Measurements from ENCODE around the gene IFI27L1. TPM values are rescaled to one million over a fixed set of nuclear protein-coding genes. Genes with fewer than 3 reads are reported as not detected.

The IFI27L1 gene
- polyA plus RNA-seq, 2 donors, result 11.2 to 29.8 TPM

- Histone ChIP-seq H3K27me3 (ENCODE audit: control insufficient read depth in 1 of 2, insufficient read depth in 2 of 2, low read length in 2 of 2) (no peaks in the 10 kb centered on the region), H3K4me1 (ENCODE audit: control insufficient read depth in 2 of 2, insufficient read depth in 2 of 2, low read length in 1 of 2) (no peaks in the 10 kb centered on the region), H3K27ac (ENCODE audit: low read depth in 2 of 2, low read length in 1 of 2) (no peak overlapping the region), H3K9me3 (ENCODE audit: control insufficient read depth in 2 of 2, insufficient read depth in 1 of 2, low read depth in 1 of 2, low read length in 1 of 2) (no peaks in the 10 kb centered on the region), H3K36me3 (ENCODE audit: control insufficient read depth in 2 of 2, insufficient read depth in 2 of 2, low read length in 1 of 2) (no peaks in the 10 kb centered on the region), H3K4me3 (ENCODE audit: low read depth in 1 of 2, low read length in 2 of 2) (no peak overlapping the region)
- 30 to 31% methylated on average over 18 of the region's 18 CpGs for WGBS, 2 donors
Observed at GRCh38 chr14:94136575-94137331, 55.6 kb downstream of the IFI27L1 start.

GRCh38 chr14:94138251-94138650 lies 57.1 kb downstream of the IFI27L1 start:
- Histone ChIP-seq H3K9me3 (ENCODE audit: control insufficient read depth in 2 of 2, insufficient read depth in 1 of 2, low read depth in 1 of 2, low read length in 1 of 2) (no peaks in the 10 kb centered on the region), H3K4me1 (ENCODE audit: control insufficient read depth in 2 of 2, insufficient read depth in 2 of 2, low read length in 1 of 2) (no peaks in the 10 kb centered on the region), H3K36me3 (ENCODE audit: control insufficient read depth in 2 of 2, insufficient read depth in 2 of 2, low read length in 1 of 2) (no peaks in the 10 kb centered on the region), H3K27ac (ENCODE audit: low read depth in 2 of 2, low read length in 1 of 2) (no peak overlapping the region), H3K27me3 (ENCODE audit: control insufficient read depth in 1 of 2, insufficient read depth in 2 of 2, low read length in 2 of 2) (no peaks in the 10 kb centered on the region), H3K4me3 (ENCODE audit: low read depth in 1 of 2, low read length in 2 of 2) (no peak overlapping the region)
- WGBS, 2 donors, result 88 to 89% methylated on average over 9 of the region's 9 CpGs

GRCh38 chr14:94139006-94139405 lies 57.9 kb downstream of the IFI27L1 start:
- no peaks in the 10 kb centered on the region for H3K27me3 ChIP-seq (ENCODE audit: control insufficient read depth in 1 of 2, insufficient read depth in 2 of 2, low read length in 2 of 2)
- no peak overlapping the region for H3K4me3 ChIP-seq (ENCODE audit: low read depth in 1 of 2, low read length in 2 of 2)
- no peaks in the 10 kb centered on the region for H3K9me3 ChIP-seq (ENCODE audit: control insufficient read depth in 2 of 2, insufficient read depth in 1 of 2, low read depth in 1 of 2, low read length in 1 of 2)
- 75 to 78% methylated on average over 5 of the region's 5 CpGs for WGBS, 2 donors
- no peak overlapping the region for H3K27ac ChIP-seq (ENCODE audit: low read depth in 2 of 2, low read length in 1 of 2)
- H3K36me3 ChIP-seq (ENCODE audit: control insufficient read depth in 2 of 2, insufficient read depth in 2 of 2, low read length in 1 of 2), result no peaks in the 10 kb centered on the region
- H3K4me1 ChIP-seq (ENCODE audit: control insufficient read depth in 2 of 2, insufficient read depth in 2 of 2, low read length in 1 of 2), result no peaks in the 10 kb centered on the region

DNA sequence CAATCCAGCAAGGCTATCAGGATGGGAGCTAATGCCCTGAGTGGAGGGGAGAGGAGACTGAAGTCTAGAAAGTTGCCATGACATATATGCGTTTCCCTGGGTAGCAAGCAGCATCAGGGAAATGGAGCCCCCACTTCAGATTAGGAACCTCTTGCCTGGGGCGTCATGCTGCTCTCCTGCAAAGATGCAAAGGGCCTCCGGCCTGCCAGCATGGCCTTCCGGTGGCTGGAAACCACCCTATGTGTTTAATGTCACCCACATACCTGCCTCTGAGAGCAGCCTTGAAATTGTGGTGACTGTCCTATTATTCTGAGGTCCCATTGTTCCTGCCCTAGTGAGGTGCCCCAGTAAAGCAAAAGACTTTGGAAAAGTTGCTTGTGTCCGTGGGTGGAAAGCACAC lies 58.3 kb downstream of the IFI27L1 start:
- 81 to 82% methylated on average over 5 of the region's 5 CpGs for WGBS, 2 donors

GRCh38 chr14:94142247-94142646 lies 61.1 kb downstream of the IFI27L1 start:
- H3K36me3 ChIP-seq (ENCODE audit: control insufficient read depth in 2 of 2, insufficient read depth in 2 of 2, low read length in 1 of 2), result no peaks in the 10 kb centered on the region
- no peak overlapping the region for H3K4me3 ChIP-seq (ENCODE audit: low read depth in 1 of 2, low read length in 2 of 2)
- H3K9me3 ChIP-seq (ENCODE audit: control insufficient read depth in 2 of 2, insufficient read depth in 1 of 2, low read depth in 1 of 2, low read length in 1 of 2), result no peaks in the 10 kb centered on the region
- H3K4me1 ChIP-seq (ENCODE audit: control insufficient read depth in 2 of 2, insufficient read depth in 2 of 2, low read length in 1 of 2), result peaks cover 0 to 5% of the 10 kb centered on the region in 2 donors
- 67 to 70% methylated on average over 3 of the region's 3 CpGs for WGBS, 2 donors
- no peak overlapping the region for H3K27ac ChIP-seq (ENCODE audit: low read depth in 2 of 2, low read length in 1 of 2)
- no peaks in the 10 kb centered on the region for H3K27me3 ChIP-seq (ENCODE audit: control insufficient read depth in 1 of 2, insufficient read depth in 2 of 2, low read length in 2 of 2)

More for the DNA sequence above, 58.3 kb downstream of the IFI27L1 start:
- no peak overlapping the region for H3K27ac ChIP-seq (ENCODE audit: low read depth in 2 of 2, low read length in 1 of 2)
- H3K27me3 ChIP-seq (ENCODE audit: control insufficient read depth in 1 of 2, insufficient read depth in 2 of 2, low read length in 2 of 2), result no peaks in the 10 kb centered on the region
- H3K36me3 ChIP-seq (ENCODE audit: control insufficient read depth in 2 of 2, insufficient read depth in 2 of 2, low read length in 1 of 2), result no peaks in the 10 kb centered on the region
- no peak overlapping the region for H3K4me3 ChIP-seq (ENCODE audit: low read depth in 1 of 2, low read length in 2 of 2)
- no peaks in the 10 kb centered on the region for H3K9me3 ChIP-seq (ENCODE audit: control insufficient read depth in 2 of 2, insufficient read depth in 1 of 2, low read depth in 1 of 2, low read length in 1 of 2)
- H3K4me1 ChIP-seq (ENCODE audit: control insufficient read depth in 2 of 2, insufficient read depth in 2 of 2, low read length in 1 of 2), result no peaks in the 10 kb centered on the region

GRCh38 chr14:94142836-94143235 lies 61.7 kb downstream of the IFI27L1 start:
- Histone ChIP-seq H3K4me3 (ENCODE audit: low read depth in 1 of 2, low read length in 2 of 2) (no peak overlapping the region), H3K27ac (ENCODE audit: low read depth in 2 of 2, low read length in 1 of 2) (no peak overlapping the region), H3K36me3 (ENCODE audit: control insufficient read depth in 2 of 2, insufficient read depth in 2 of 2, low read length in 1 of 2) (no peaks in the 10 kb centered on the region), H3K4me1 (ENCODE audit: control insufficient read depth in 2 of 2, insufficient read depth in 2 of 2, low read length in 1 of 2) (peaks cover 0 to 5% of the 10 kb centered on the region in 2 donors), H3K27me3 (ENCODE audit: control insufficient read depth in 1 of 2, insufficient read depth in 2 of 2, low read length in 2 of 2) (no peaks in the 10 kb centered on the region), H3K9me3 (ENCODE audit: control insufficient read depth in 2 of 2, insufficient read depth in 1 of 2, low read depth in 1 of 2, low read length in 1 of 2) (no peaks in the 10 kb centered on the region)
- WGBS, 2 donors, result 93 to 95% methylated on average over 1 of the region's 1 CpG

- H3K36me3 ChIP-seq (ENCODE audit: control insufficient read depth in 2 of 2, insufficient read depth in 2 of 2, low read length in 1 of 2), result no peaks in the 10 kb centered on the region
Observed at GRCh38 chr14:94143239-94143638, 62.1 kb downstream of the IFI27L1 start.

DNA sequence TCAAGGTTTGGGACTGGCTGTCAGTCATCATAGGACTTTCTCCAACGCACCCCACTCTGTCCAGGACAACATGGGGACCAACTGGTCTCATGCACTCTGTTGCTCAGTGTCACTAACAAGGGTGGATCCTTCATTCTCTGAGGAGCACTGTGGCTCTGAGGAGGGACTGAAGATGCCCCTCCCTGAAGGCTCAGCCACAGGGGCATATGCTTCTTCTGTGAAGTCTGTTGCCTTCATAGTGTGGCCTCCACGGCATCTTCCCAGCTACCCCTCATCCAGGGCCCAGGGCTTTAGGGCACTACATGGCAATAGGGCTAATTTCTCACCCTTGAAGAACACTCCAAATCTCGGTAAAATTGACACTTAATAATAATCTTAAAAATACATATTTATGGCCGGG lies 62.6 kb downstream of the IFI27L1 start:
- Histone ChIP-seq H3K27me3 (ENCODE audit: control insufficient read depth in 1 of 2, insufficient read depth in 2 of 2, low read length in 2 of 2) (no peaks in the 10 kb centered on the region), H3K9me3 (ENCODE audit: control insufficient read depth in 2 of 2, insufficient read depth in 1 of 2, low read depth in 1 of 2, low read length in 1 of 2) (no peaks in the 10 kb centered on the region), H3K36me3 (ENCODE audit: control insufficient read depth in 2 of 2, insufficient read depth in 2 of 2, low read length in 1 of 2) (no peaks in the 10 kb centered on the region), H3K27ac (ENCODE audit: low read depth in 2 of 2, low read length in 1 of 2) (no peak overlapping the region), H3K4me1 (ENCODE audit: control insufficient read depth in 2 of 2, insufficient read depth in 2 of 2, low read length in 1 of 2) (peaks cover 0 to 5% of the 10 kb centered on the region in 2 donors), H3K4me3 (ENCODE audit: low read depth in 1 of 2, low read length in 2 of 2) (no peak overlapping the region)
- 87 to 92% methylated on average over 4 of the region's 4 CpGs for WGBS, 2 donors

More at GRCh38 chr14:94143239-94143638, 62.1 kb downstream of the IFI27L1 start:
- Histone ChIP-seq H3K4me1 (ENCODE audit: control insufficient read depth in 2 of 2, insufficient read depth in 2 of 2, low read length in 1 of 2) (peaks cover 0 to 5% of the 10 kb centered on the region in 2 donors), H3K27me3 (ENCODE audit: control insufficient read depth in 1 of 2, insufficient read depth in 2 of 2, low read length in 2 of 2) (no peaks in the 10 kb centered on the region), H3K4me3 (ENCODE audit: low read depth in 1 of 2, low read length in 2 of 2) (no peak overlapping the region), H3K27ac (ENCODE audit: low read depth in 2 of 2, low read length in 1 of 2) (no peak overlapping the region), H3K9me3 (ENCODE audit: control insufficient read depth in 2 of 2, insufficient read depth in 1 of 2, low read depth in 1 of 2, low read length in 1 of 2) (no peaks in the 10 kb centered on the region)
- 75% methylated on average over 3 of the region's 3 CpGs for WGBS, 2 donors

GRCh38 chr14:94144765-94145164 lies 63.7 kb downstream of the IFI27L1 start:
- H3K4me3 ChIP-seq (ENCODE audit: low read depth in 1 of 2, low read length in 2 of 2), result no peak overlapping the region
- peaks cover 0 to 5% of the 10 kb centered on the region in 2 donors for H3K4me1 ChIP-seq (ENCODE audit: control insufficient read depth in 2 of 2, insufficient read depth in 2 of 2, low read length in 1 of 2)
- H3K36me3 ChIP-seq (ENCODE audit: control insufficient read depth in 2 of 2, insufficient read depth in 2 of 2, low read length in 1 of 2), result no peaks in the 10 kb centered on the region
- no peaks in the 10 kb centered on the region for H3K27me3 ChIP-seq (ENCODE audit: control insufficient read depth in 1 of 2, insufficient read depth in 2 of 2, low read length in 2 of 2)
- 65 to 80% methylated on average over 1 of the region's 1 CpG for WGBS, 2 donors
- no peaks in the 10 kb centered on the region for H3K9me3 ChIP-seq (ENCODE audit: control insufficient read depth in 2 of 2, insufficient read depth in 1 of 2, low read depth in 1 of 2, low read length in 1 of 2)
- no peak overlapping the region for H3K27ac ChIP-seq (ENCODE audit: low read depth in 2 of 2, low read length in 1 of 2)

- Histone ChIP-seq H3K27me3 (ENCODE audit: control insufficient read depth in 1 of 2, insufficient read depth in 2 of 2, low read length in 2 of 2) (no peaks in the 10 kb centered on the region), H3K27ac (ENCODE audit: low read depth in 2 of 2, low read length in 1 of 2) (no peak overlapping the region), H3K36me3 (ENCODE audit: control insufficient read depth in 2 of 2, insufficient read depth in 2 of 2, low read length in 1 of 2) (no peaks in the 10 kb centered on the region), H3K4me1 (ENCODE audit: control insufficient read depth in 2 of 2, insufficient read depth in 2 of 2, low read length in 1 of 2) (peaks cover 0 to 5% of the 10 kb centered on the region in 2 donors), H3K4me3 (ENCODE audit: low read depth in 1 of 2, low read length in 2 of 2) (no peak overlapping the region), H3K9me3 (ENCODE audit: control insufficient read depth in 2 of 2, insufficient read depth in 1 of 2, low read depth in 1 of 2, low read length in 1 of 2) (no peaks in the 10 kb centered on the region)
- 66 to 82% methylated on average over 6 of the region's 6 CpGs for WGBS, 2 donors
Observed at GRCh38 chr14:94145902-94146527, 64.9 kb downstream of the IFI27L1 start.
